ENCODE data around the gene TANGO2.

Gene TANGO2

GRCh38 chr22:19976671-19977070, 44.2 kb upstream of the TANGO2 start:
- Histone ChIP-seq H3K79me2 (ENCODE audit: insufficient read depth, low read length) (no peaks in the 10 kb centered on the region), H3K9me2 (ENCODE audit: low read depth, low read length) (no peaks in the 10 kb centered on the region), H3K9me3 (ENCODE audit: low read length) (no peaks in the 10 kb centered on the region), H3F3A (ENCODE audit: insufficient read depth, low read length) (no peaks in the 10 kb centered on the region), H3K36me3 (ENCODE audit: insufficient read depth, low read length) (no peaks in the 10 kb centered on the region), H2AFZ (ENCODE audit: low read length) (no peak overlapping the region), H3K9ac (ENCODE audit: low read length) (no peak overlapping the region), H3K27me3 (ENCODE audit: insufficient read depth, low read length) (peaks cover 3% of the 10 kb centered on the region; the same call in 1 of the 2 replicates), H3K4me3 (ENCODE audit: low read depth, low read length, poor library complexity, severe bottlenecking) (no peak overlapping the region), H3K4me1 (ENCODE audit: insufficient read depth, low read length, severe bottlenecking) (peaks cover 13% of the 10 kb centered on the region), H4K20me1 (ENCODE audit: insufficient read depth, low read length) (no peaks in the 10 kb centered on the region), H3K27ac (ENCODE audit: low read depth, low read length, poor library complexity, severe bottlenecking) (no peak overlapping the region), H3K4me2 (ENCODE audit: low read length) (no peak overlapping the region)
- TF ChIP-seq CTCF (IDR thresholded peaks at IDR 0.05; ENCODE audit: low read length) (no peak), EZH2 (IDR thresholded peaks at IDR 0.05; ENCODE audit: borderline replicate concordance, low read length) (no peak)

- Histone ChIP-seq H3K36me3 (ENCODE audit: insufficient read depth, low read length) (no peaks in the 10 kb centered on the region), H3K9me2 (ENCODE audit: low read depth, low read length) (no peaks in the 10 kb centered on the region), H3K4me1 (ENCODE audit: insufficient read depth, low read length, severe bottlenecking) (peaks cover 13% of the 10 kb centered on the region), H3K4me2 (ENCODE audit: low read length) (no peak overlapping the region), H3K27ac (ENCODE audit: low read depth, low read length, poor library complexity, severe bottlenecking) (no peak overlapping the region), H3F3A (ENCODE audit: insufficient read depth, low read length) (no peaks in the 10 kb centered on the region), H3K27me3 (ENCODE audit: insufficient read depth, low read length) (peaks cover 3% of the 10 kb centered on the region; the same call in 1 of the 2 replicates), H3K79me2 (ENCODE audit: insufficient read depth, low read length) (no peaks in the 10 kb centered on the region), H3K4me3 (ENCODE audit: low read depth, low read length, poor library complexity, severe bottlenecking) (no peak overlapping the region), H4K20me1 (ENCODE audit: insufficient read depth, low read length) (no peaks in the 10 kb centered on the region), H3K9me3 (ENCODE audit: low read length) (no peaks in the 10 kb centered on the region), H2AFZ (ENCODE audit: low read length) (no peak overlapping the region), H3K9ac (ENCODE audit: low read length) (no peak overlapping the region)
- no peak for TF ChIP-seq EZH2 (IDR thresholded peaks at IDR 0.05; ENCODE audit: borderline replicate concordance, low read length)
- no peak for TF ChIP-seq CTCF (IDR thresholded peaks at IDR 0.05; ENCODE audit: low read length)
Measured at GRCh38 chr22:19977296-19978243, 43.3 kb upstream of the TANGO2 start.

GRCh38 chr22:19978748-19979147, 42.2 kb upstream of the TANGO2 start:
- H2AFZ ChIP-seq (ENCODE audit: low read length): no peak overlapping the region
- H3K36me3 ChIP-seq (ENCODE audit: insufficient read depth, low read length): no peaks in the 10 kb centered on the region

More at GRCh38 chr22:19978748-19979147, 42.2 kb upstream of the TANGO2 start:
- H3K4me1 ChIP-seq (ENCODE audit: insufficient read depth, low read length, severe bottlenecking): peaks cover 13% of the 10 kb centered on the region
- no peak overlapping the region for H3K27ac ChIP-seq (ENCODE audit: low read depth, low read length, poor library complexity, severe bottlenecking)
- H4K20me1 ChIP-seq (ENCODE audit: insufficient read depth, low read length): no peaks in the 10 kb centered on the region
- no peak overlapping the region for H3K9ac ChIP-seq (ENCODE audit: low read length)
- H3K27me3 ChIP-seq (ENCODE audit: insufficient read depth, low read length): peaks cover 3% of the 10 kb centered on the region; the same call in 1 of the 2 replicates
- no peaks in the 10 kb centered on the region for H3K9me2 ChIP-seq (ENCODE audit: low read depth, low read length)
- no peaks in the 10 kb centered on the region for H3F3A ChIP-seq (ENCODE audit: insufficient read depth, low read length)
- H3K9me3 ChIP-seq (ENCODE audit: low read length): no peaks in the 10 kb centered on the region
- TF ChIP-seq CTCF (IDR thresholded peaks at IDR 0.05; ENCODE audit: low read length) (no peak), EZH2 (IDR thresholded peaks at IDR 0.05; ENCODE audit: borderline replicate concordance, low read length) (no peak)
- no peak overlapping the region for H3K4me3 ChIP-seq (ENCODE audit: low read depth, low read length, poor library complexity, severe bottlenecking)
- H3K4me2 ChIP-seq (ENCODE audit: low read length): no peak overlapping the region
- no peaks in the 10 kb centered on the region for H3K79me2 ChIP-seq (ENCODE audit: insufficient read depth, low read length)
